ENCODE measurements around the gene RAP1A.
A peak's percentile ranks its signal among the peaks of the same experiment; 100 is the strongest.

Gene RAP1A

DNA sequence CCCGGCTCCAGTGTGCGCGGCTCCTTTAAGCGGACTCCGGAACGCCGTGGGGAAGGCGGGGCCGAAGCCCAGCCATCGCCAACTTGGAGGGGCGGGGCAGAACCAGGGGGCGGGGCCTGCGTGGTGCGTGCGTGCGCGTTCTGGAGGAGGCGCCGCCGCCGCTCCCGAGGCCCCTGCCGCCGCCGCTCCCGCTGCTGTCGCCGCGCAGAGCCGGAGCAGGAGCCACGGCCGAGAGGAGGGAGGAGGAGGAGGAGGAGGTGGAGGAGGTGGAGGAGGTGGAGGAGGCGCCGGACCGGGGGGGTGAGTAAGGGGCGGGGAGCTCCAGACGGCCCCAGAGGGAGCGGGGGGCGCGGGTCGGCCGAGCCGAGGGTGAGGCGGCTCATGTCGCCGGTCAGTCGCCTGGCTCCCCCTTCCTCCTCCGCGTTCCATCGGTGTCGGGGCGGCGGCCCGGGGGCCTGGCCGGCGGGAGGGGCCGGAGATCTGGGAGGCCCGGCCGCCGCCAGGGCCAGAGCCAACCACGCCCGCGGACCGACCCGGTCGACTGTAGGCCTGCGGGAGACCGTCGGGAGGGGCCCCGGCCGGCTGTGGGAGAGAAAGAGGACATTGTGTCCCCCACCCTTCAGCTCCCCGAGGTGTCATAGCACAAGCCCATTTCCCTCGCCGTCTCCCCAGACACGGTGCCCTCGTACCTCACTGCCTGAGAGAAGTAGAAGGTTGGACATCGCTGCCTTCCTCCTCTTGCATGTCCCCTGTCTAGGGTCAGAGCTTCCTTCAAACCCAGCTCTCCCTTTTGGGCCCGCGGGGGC lies at the start of gene RAP1A:
RAP1A (plus strand) TSS at position 155 of the 806 bp plus-strand sequence. CDS start 71,572 bp downstream, outside the sequence.
- peak within 1 kb of the TSS; percentile 95 for H3K27ac ChIP-seq (ENCODE audit: low read depth, low read length)
- H3K9me3 ChIP-seq (ENCODE audit: control insufficient read depth in 5 of 5, low read length in 5 of 5): no peaks in the 10 kb centered on the region
- peak within 1 kb of the TSS; percentile 32 to 96 (median 90) for H3K9ac ChIP-seq (ENCODE audit: low read length in 5 of 5)
- H3K4me1 ChIP-seq (ENCODE audit: control insufficient read depth in 5 of 5, insufficient read depth in 5 of 5, low read length in 5 of 5): peaks cover 0 to 48% (median 35%) of the 10 kb centered on the region in 5 donors
- no peaks in the 10 kb centered on the region for H3K36me3 ChIP-seq (ENCODE audit: control insufficient read depth in 5 of 5, insufficient read depth in 5 of 5, low read length in 5 of 5)
- H3K4me3 ChIP-seq (ENCODE audit: low read depth in 1 of 5, low read length in 5 of 5): peak within 1 kb of the TSS; percentile 88 to 96 (median 95)
- no peaks in the 10 kb centered on the region for H3K27me3 ChIP-seq (ENCODE audit: control insufficient read depth in 5 of 5, insufficient read depth in 4 of 5, low read length in 5 of 5)

DNA sequence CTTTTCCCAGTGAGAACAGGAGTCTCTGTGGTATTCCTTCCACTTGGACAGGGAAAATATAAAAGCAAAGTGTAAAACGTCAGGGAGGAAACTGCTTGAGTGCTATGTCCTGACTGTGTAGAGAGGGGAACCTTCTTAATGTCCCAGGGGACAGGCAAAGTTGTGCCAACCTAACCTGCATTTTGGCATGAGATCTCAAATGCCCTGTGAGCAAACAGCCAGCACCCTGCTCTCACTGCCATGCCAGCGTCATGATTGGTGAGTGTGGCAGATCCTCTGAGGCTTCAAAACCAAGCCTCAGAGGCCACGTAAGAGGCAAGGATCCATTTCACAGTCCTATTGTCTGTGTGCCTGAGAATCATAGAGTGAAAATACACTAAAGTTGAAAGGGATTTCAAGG lies 49.7 kb upstream of the RAP1A start:
- H3K9ac ChIP-seq (ENCODE audit: low read length in 5 of 5): no peak overlapping the region
- H3K9me3 ChIP-seq (ENCODE audit: control insufficient read depth in 5 of 5, low read length in 5 of 5): no peaks in the 10 kb centered on the region
- no peaks in the 10 kb centered on the region for H3K36me3 ChIP-seq (ENCODE audit: control insufficient read depth in 5 of 5, insufficient read depth in 5 of 5, low read length in 5 of 5)
- H3K4me1 ChIP-seq (ENCODE audit: control insufficient read depth in 5 of 5, insufficient read depth in 5 of 5, low read length in 5 of 5): peaks cover 0 to 6% (median 3%) of the 10 kb centered on the region in 5 donors
- no peak overlapping the region for H3K4me3 ChIP-seq (ENCODE audit: low read depth in 1 of 5, low read length in 5 of 5)
- no peak overlapping the region for H3K27ac ChIP-seq (ENCODE audit: low read depth, low read length)
- H3K27me3 ChIP-seq (ENCODE audit: control insufficient read depth in 5 of 5, insufficient read depth in 4 of 5, low read length in 5 of 5): no peaks in the 10 kb centered on the region

- Histone ChIP-seq H3K36me3 (ENCODE audit: control insufficient read depth in 5 of 5, insufficient read depth in 5 of 5, low read length in 5 of 5) (no peaks in the 10 kb centered on the region), H3K27ac (ENCODE audit: low read depth, low read length) (no peak overlapping the region), H3K27me3 (ENCODE audit: control insufficient read depth in 5 of 5, insufficient read depth in 4 of 5, low read length in 5 of 5) (no peaks in the 10 kb centered on the region), H3K4me3 (ENCODE audit: low read depth in 1 of 5, low read length in 5 of 5) (no peak overlapping the region), H3K9ac (ENCODE audit: low read length in 5 of 5) (no peak overlapping the region), H3K9me3 (ENCODE audit: control insufficient read depth in 5 of 5, low read length in 5 of 5) (no peaks in the 10 kb centered on the region), H3K4me1 (ENCODE audit: control insufficient read depth in 5 of 5, insufficient read depth in 5 of 5, low read length in 5 of 5) (peaks cover 0 to 6% (median 3%) of the 10 kb centered on the region in 5 donors)
Observed at GRCh38 chr1:111570781-111571181, 48.8 kb upstream of the RAP1A start.

DNA sequence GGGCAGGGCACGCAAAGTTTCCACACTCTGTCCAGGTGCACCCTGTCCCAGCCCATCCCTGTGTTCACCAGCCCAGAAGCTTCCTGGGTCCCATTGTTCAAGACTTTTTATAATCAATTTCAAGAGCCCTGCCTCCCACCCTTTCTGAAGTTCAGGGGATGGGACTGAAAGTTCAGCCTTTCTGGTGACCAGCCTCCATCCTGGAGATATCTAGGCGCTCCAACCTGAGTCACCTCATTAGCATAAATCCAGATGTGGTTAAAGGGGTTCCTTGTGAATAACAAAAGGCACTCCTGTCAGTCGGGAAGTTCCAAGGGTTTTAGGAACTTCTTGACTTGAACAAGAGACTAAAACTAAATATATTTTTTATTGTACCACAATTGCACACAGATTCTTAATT lies 48.4 kb upstream of the RAP1A start:
- H3K27ac ChIP-seq (ENCODE audit: low read depth, low read length): no peak overlapping the region
- H3K27me3 ChIP-seq (ENCODE audit: control insufficient read depth in 5 of 5, insufficient read depth in 4 of 5, low read length in 5 of 5): no peaks in the 10 kb centered on the region
- no peaks in the 10 kb centered on the region for H3K36me3 ChIP-seq (ENCODE audit: control insufficient read depth in 5 of 5, insufficient read depth in 5 of 5, low read length in 5 of 5)
- no peaks in the 10 kb centered on the region for H3K9me3 ChIP-seq (ENCODE audit: control insufficient read depth in 5 of 5, low read length in 5 of 5)
- H3K9ac ChIP-seq (ENCODE audit: low read length in 5 of 5): no peak overlapping the region
- H3K4me3 ChIP-seq (ENCODE audit: low read depth in 1 of 5, low read length in 5 of 5): no peak overlapping the region
- H3K4me1 ChIP-seq (ENCODE audit: control insufficient read depth in 5 of 5, insufficient read depth in 5 of 5, low read length in 5 of 5): peaks cover 0 to 6% (median 3%) of the 10 kb centered on the region in 5 donors

- Histone ChIP-seq H3K4me1 (ENCODE audit: control insufficient read depth in 5 of 5, insufficient read depth in 5 of 5, low read length in 5 of 5) (peaks cover 0 to 6% (median 3%) of the 10 kb centered on the region in 5 donors), H3K27ac (ENCODE audit: low read depth, low read length) (no peak overlapping the region), H3K27me3 (ENCODE audit: control insufficient read depth in 5 of 5, insufficient read depth in 4 of 5, low read length in 5 of 5) (no peaks in the 10 kb centered on the region), H3K9ac (ENCODE audit: low read length in 5 of 5) (no peak overlapping the region), H3K36me3 (ENCODE audit: control insufficient read depth in 5 of 5, insufficient read depth in 5 of 5, low read length in 5 of 5) (no peaks in the 10 kb centered on the region), H3K9me3 (ENCODE audit: control insufficient read depth in 5 of 5, low read length in 5 of 5) (no peaks in the 10 kb centered on the region), H3K4me3 (ENCODE audit: low read depth in 1 of 5, low read length in 5 of 5) (no peak overlapping the region)
Observed at GRCh38 chr1:111571987-111572386, 47.6 kb upstream of the RAP1A start.

DNA sequence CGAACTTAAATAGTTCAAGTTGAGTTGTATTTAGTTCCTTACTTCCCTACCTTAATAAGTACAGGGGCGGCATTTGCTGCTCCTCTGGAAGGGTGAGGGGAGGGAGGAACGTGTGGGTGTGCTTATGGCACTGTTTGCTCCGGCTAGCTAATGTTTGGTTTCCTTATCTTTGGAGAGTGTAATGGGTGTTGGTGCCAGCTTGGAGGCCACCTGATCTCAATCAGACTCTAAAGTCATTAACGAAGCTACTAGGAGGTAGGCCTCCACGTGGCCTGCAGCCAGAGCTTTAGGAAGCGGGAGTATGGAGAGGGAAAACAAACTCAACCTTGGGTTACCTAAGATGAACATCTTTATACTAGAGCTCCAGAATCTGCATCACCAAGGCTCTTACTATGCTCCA lies 43.0 kb upstream of the RAP1A start:
- no peak overlapping the region for H3K27ac ChIP-seq (ENCODE audit: low read depth, low read length)
- no peak overlapping the region for H3K4me3 ChIP-seq (ENCODE audit: low read depth in 1 of 5, low read length in 5 of 5)
- H3K9ac ChIP-seq (ENCODE audit: low read length in 5 of 5): no peak overlapping the region
- no peaks in the 10 kb centered on the region for H3K27me3 ChIP-seq (ENCODE audit: control insufficient read depth in 5 of 5, insufficient read depth in 4 of 5, low read length in 5 of 5)
- peaks cover 0 to 6% (median 3%) of the 10 kb centered on the region in 5 donors for H3K4me1 ChIP-seq (ENCODE audit: control insufficient read depth in 5 of 5, insufficient read depth in 5 of 5, low read length in 5 of 5)
- no peaks in the 10 kb centered on the region for H3K9me3 ChIP-seq (ENCODE audit: control insufficient read depth in 5 of 5, low read length in 5 of 5)
- H3K36me3 ChIP-seq (ENCODE audit: control insufficient read depth in 5 of 5, insufficient read depth in 5 of 5, low read length in 5 of 5): no peaks in the 10 kb centered on the region

DNA sequence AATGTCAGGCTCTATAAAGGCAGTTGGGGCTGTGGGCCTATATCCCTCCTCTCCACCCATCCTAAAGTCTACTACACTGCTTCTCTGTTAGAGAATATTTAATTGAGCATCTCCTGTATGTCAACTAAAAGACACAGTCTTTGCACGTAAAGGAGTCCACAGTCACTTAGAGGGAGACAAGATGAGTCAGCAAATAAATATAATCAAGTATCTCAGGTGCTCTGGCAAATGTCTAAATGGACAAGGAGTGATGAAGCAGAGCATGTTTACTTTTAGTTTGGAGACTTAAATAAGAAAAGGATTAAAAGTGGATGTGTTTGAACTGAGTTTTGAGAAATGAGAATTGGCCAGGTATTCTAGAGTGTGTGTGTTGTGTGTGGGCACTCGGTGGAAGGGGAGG lies 41.8 kb upstream of the RAP1A start:
- Histone ChIP-seq H3K27me3 (ENCODE audit: control insufficient read depth in 5 of 5, insufficient read depth in 4 of 5, low read length in 5 of 5) (no peaks in the 10 kb centered on the region), H3K27ac (ENCODE audit: low read depth, low read length) (no peak overlapping the region), H3K4me1 (ENCODE audit: control insufficient read depth in 5 of 5, insufficient read depth in 5 of 5, low read length in 5 of 5) (peaks cover 0 to 9% (median 6%) of the 10 kb centered on the region in 5 donors), H3K9ac (ENCODE audit: low read length in 5 of 5) (no peak overlapping the region), H3K4me3 (ENCODE audit: low read depth in 1 of 5, low read length in 5 of 5) (no peak overlapping the region), H3K9me3 (ENCODE audit: control insufficient read depth in 5 of 5, low read length in 5 of 5) (no peaks in the 10 kb centered on the region), H3K36me3 (ENCODE audit: control insufficient read depth in 5 of 5, insufficient read depth in 5 of 5, low read length in 5 of 5) (no peaks in the 10 kb centered on the region)

DNA sequence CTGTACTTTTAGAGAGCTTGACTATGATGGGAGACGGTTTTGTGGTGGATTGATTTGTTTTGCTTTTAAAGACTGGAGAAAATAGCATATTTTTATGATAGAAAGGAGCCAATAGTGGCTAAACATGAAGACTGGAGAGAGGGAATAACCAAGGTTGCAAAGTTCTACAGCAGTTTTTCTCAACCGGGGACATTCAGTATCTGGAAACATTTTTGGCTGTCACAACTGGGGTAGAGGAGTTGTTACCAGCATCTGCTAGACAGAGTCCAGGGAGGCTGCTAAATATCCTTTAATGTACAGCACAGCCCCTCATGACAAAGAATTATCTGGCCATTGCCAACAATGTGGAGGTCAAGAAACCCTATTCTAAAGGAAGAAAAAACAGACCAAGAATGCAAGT lies 38.4 kb upstream of the RAP1A start:
- H3K27ac ChIP-seq (ENCODE audit: low read depth, low read length): no peak overlapping the region
- H3K4me1 ChIP-seq (ENCODE audit: control insufficient read depth in 5 of 5, insufficient read depth in 5 of 5, low read length in 5 of 5): peaks cover 0 to 13% (median 9%) of the 10 kb centered on the region in 5 donors
- no peak overlapping the region for H3K4me3 ChIP-seq (ENCODE audit: low read depth in 1 of 5, low read length in 5 of 5)
- H3K27me3 ChIP-seq (ENCODE audit: control insufficient read depth in 5 of 5, insufficient read depth in 4 of 5, low read length in 5 of 5): no peaks in the 10 kb centered on the region
- H3K36me3 ChIP-seq (ENCODE audit: control insufficient read depth in 5 of 5, insufficient read depth in 5 of 5, low read length in 5 of 5): no peaks in the 10 kb centered on the region
- no peaks in the 10 kb centered on the region for H3K9me3 ChIP-seq (ENCODE audit: control insufficient read depth in 5 of 5, low read length in 5 of 5)
- no peak overlapping the region for H3K9ac ChIP-seq (ENCODE audit: low read length in 5 of 5)

DNA sequence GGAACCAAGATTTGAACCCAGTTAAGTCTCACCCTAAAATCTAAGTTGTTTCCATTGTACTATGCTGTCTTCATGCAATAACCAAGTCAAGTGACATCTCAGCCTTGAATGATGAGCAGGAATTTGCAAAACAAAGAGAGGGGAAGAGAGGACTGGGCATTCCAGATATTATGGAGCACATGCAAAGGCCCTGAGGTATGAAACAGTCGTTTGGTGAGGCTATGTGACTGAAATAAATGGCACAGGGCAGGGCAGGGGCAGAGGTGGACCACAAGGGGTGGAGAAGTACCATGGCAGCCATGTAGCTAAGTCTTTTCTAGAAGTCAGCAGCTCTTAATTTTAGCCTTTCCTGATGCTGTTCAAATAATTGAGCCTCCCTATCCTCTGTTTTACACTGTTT lies 37.6 kb upstream of the RAP1A start:
- H3K4me3 ChIP-seq (ENCODE audit: low read depth in 1 of 5, low read length in 5 of 5): no peak overlapping the region
- peaks cover 0 to 13% (median 9%) of the 10 kb centered on the region in 5 donors for H3K4me1 ChIP-seq (ENCODE audit: control insufficient read depth in 5 of 5, insufficient read depth in 5 of 5, low read length in 5 of 5)
- no peaks in the 10 kb centered on the region for H3K9me3 ChIP-seq (ENCODE audit: control insufficient read depth in 5 of 5, low read length in 5 of 5)
- no peaks in the 10 kb centered on the region for H3K36me3 ChIP-seq (ENCODE audit: control insufficient read depth in 5 of 5, insufficient read depth in 5 of 5, low read length in 5 of 5)
- H3K27me3 ChIP-seq (ENCODE audit: control insufficient read depth in 5 of 5, insufficient read depth in 4 of 5, low read length in 5 of 5): no peaks in the 10 kb centered on the region
- no peak overlapping the region for H3K9ac ChIP-seq (ENCODE audit: low read length in 5 of 5)
- no peak overlapping the region for H3K27ac ChIP-seq (ENCODE audit: low read depth, low read length)

DNA sequence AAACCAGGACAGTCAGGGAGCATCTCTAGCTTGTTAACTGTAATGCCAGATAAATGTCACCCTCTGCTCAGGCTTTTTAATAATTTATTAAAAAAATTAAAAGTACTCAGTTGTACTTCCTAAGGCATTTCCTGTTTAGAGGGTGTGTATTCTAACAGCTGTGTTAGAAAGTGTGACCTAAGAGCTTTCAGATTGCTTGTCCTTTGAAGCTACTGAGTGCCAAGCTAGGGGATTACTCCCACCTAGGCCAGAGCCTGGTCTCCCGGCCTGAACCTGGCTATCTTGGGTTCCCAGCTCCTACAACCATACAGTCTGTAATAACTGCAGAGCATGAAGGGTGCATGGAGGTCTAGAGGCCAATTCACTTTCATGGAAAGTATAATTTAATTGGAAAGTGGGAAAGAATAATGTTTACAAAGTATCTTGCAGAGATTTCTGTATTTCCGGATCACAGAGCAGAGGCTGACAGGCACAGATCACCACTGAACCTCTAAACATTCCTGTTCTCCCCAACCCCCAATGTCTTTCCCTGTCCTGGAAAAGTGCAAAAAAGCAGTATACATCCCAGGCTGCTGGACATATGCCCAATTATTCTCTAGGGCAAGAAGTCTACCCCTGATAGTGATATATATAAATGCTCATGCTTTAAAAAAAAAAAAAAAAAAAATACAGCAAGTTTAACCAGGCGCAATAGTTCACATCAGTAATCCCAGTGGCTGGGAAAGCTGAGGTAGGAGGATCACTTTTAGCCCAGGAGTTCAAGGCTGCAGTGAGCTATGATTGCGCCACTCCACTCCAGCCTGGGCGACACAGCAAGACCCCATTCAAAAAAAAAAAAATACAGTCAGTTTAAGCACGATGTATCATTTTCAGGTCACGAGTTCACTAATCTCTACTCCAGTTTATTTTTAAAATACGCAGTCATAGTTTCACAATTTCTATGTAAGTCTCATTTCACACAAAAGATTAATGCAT lies 36.7 kb upstream of the RAP1A start:
- H3K4me3 ChIP-seq (ENCODE audit: low read depth in 1 of 5, low read length in 5 of 5): no peak overlapping the region
- H3K4me1 ChIP-seq (ENCODE audit: control insufficient read depth in 5 of 5, insufficient read depth in 5 of 5, low read length in 5 of 5): peaks cover 0 to 13% (median 9%) of the 10 kb centered on the region in 5 donors
- H3K36me3 ChIP-seq (ENCODE audit: control insufficient read depth in 5 of 5, insufficient read depth in 5 of 5, low read length in 5 of 5): no peaks in the 10 kb centered on the region
- H3K9ac ChIP-seq (ENCODE audit: low read length in 5 of 5): peak overlapping the region in 1 of 5 donors; percentile 41
- no peaks in the 10 kb centered on the region for H3K27me3 ChIP-seq (ENCODE audit: control insufficient read depth in 5 of 5, insufficient read depth in 4 of 5, low read length in 5 of 5)
- no peak overlapping the region for H3K27ac ChIP-seq (ENCODE audit: low read depth, low read length)
- H3K9me3 ChIP-seq (ENCODE audit: control insufficient read depth in 5 of 5, low read length in 5 of 5): no peaks in the 10 kb centered on the region

Data from subcutaneous abdominal adipose tissue (tissue), 5 donors.